Testis (tissue), 3 donors: Measurements from ENCODE around the gene EHHADH. TPM values are rescaled to one million over a fixed set of nuclear protein-coding genes. Genes with fewer than 3 reads are reported as not detected.

Experiments used
- DNase-seq: peaks from one replicate; pipeline ENCODE4 v3.0.0-alpha.2; 2019
- H3K27ac ChIP-seq, 2 donors: fragments of 200-600 bp; sonication (generic); one replicate each; pipeline ENCODE4 v1.5.1; 2019
- H3K27me3 ChIP-seq: fragments of 200-600 bp; sonication (generic); one replicate; pipeline ENCODE4 v1.5.1; 2019
- H3K36me3 ChIP-seq: fragments of 200-600 bp; sonication (generic); one replicate; pipeline ENCODE4 v1.5.1; 2017; ENCODE audit warnings: low read depth; ENCODE audit errors: missing control alignments
- H3K4me1 ChIP-seq: fragments of 200-600 bp; sonication (generic); one replicate; pipeline ENCODE4 v1.5.1; 2019
- H3K4me3 ChIP-seq, 2 donors: fragments of 200-600 bp; sonication (generic); one replicate each; pipeline ENCODE4 v1.5.1; 2017 to 2019
- H3K9me3 ChIP-seq: fragments of 200-600 bp; sonication (generic); one replicate; pipeline ENCODE4 v1.5.1; 2017
- CTCF ChIP-seq, 3 experiments: fragments of 450-650 bp in 2 of 3; fragments of 200-600 bp in 1 of 3; sonication (generic) in 1 of 3; IDR thresholded peaks; one replicate each; pipeline ENCODE4 v1.5.1; 2016 to 2019; ENCODE audit warnings: antibody characterized with exemption in 3 of 3, mild to moderate bottlenecking in 2 of 3, moderate library complexity in 1 of 3
- POLR2A ChIP-seq: fragments of 450-650 bp; IDR thresholded peaks from one replicate; pipeline ENCODE4 v1.6.1; 2017; ENCODE audit warnings: antibody characterized with exemption, mild to moderate bottlenecking, moderate library complexity
- WGBS, 2 donors: methylation state at CpG; one replicate each; pipeline ENCODE4 v1.1.5; 2018; 5-methylcytosine and 5-hydroxymethylcytosine counted together
- intact Hi-C: fragments of 100-400 bp; cut with DNase I; formaldehyde crosslinking; loops from one replicate; pipeline ENCODE4 v1.15.1; 2023; ENCODE audit warnings: low total_unique reads
- polyA plus RNA-seq: library from polyadenylated mRNA; stranded (reverse); fragments of 350-450 nt; fragmentation: Illumina TruSeq; extraction: RNeasy Lipid Tissue Mini Kit (QIAGEN cat#74804); gene quantifications from one replicate; pipeline ENCODE4 v1.2.3, GENCODE V29; 2014; ENCODE audit warnings: low read depth, low replicate concordance; ENCODE audit not compliant: insufficient read depth
- total RNA-seq, 2 donors: library from RNA; depleted of rRNA; stranded (reverse); fragments of >200 nt; gene quantifications; one replicate each; pipeline ENCODE4 v1.2.3, GENCODE V29; 2016

The EHHADH gene
- total and polyA plus RNA-seq, 3 donors from 2014 or later = 5.2 to 7.5 (median 6.1) TPM

- Histone ChIP-seq H3K27ac (no peak overlapping the region), H3K4me3 (no peak overlapping the region), H3K4me1 (no peaks in the 10 kb centered on the region), H3K36me3 (no peaks in the 10 kb centered on the region), H3K9me3 (no peaks in the 10 kb centered on the region), H3K27me3 (no peaks in the 10 kb centered on the region)
- TF ChIP-seq CTCF (IDR thresholded peaks at IDR 0.05) = no peak
- TF ChIP-seq POLR2A = no peak
- intact Hi-C loops = no loop called here
- DNase-seq = no peak
These were observed 28.3 kb downstream of the EHHADH start for GRCh38 chr3:185225523-185225922.

GRCh38 chr3:185225080-185225479 lies 28.8 kb downstream of the EHHADH start:
- Histone ChIP-seq H3K9me3 (no peaks in the 10 kb centered on the region), H3K4me3 (no peak overlapping the region), H3K27ac (no peak overlapping the region), H3K4me1 (no peaks in the 10 kb centered on the region), H3K27me3 (no peaks in the 10 kb centered on the region), H3K36me3 (no peaks in the 10 kb centered on the region)
- WGBS, 2 donors = 91 to 92% methylated on average over 1 of the region's 1 CpG
- DNase-seq = no peak
- intact Hi-C loops = no loop called here
- TF ChIP-seq POLR2A (no peak), CTCF (IDR thresholded peaks at IDR 0.05) (no peak)

GRCh38 chr3:185221203-185221602 lies 32.6 kb downstream of the EHHADH start:
- no peak for TF ChIP-seq POLR2A
- no peak for TF ChIP-seq CTCF (IDR thresholded peaks at IDR 0.05)
- no peak for DNase-seq
- Histone ChIP-seq H3K9me3 (no peaks in the 10 kb centered on the region), H3K27me3 (no peaks in the 10 kb centered on the region), H3K4me3 (no peak overlapping the region), H3K27ac (no peak overlapping the region), H3K36me3 (no peaks in the 10 kb centered on the region), H3K4me1 (peaks cover 6% of the 10 kb centered on the region)
- intact Hi-C loops = no loop called here

- Histone ChIP-seq H3K36me3 (no peaks in the 10 kb centered on the region), H3K4me1 (peaks cover 6% of the 10 kb centered on the region), H3K27me3 (no peaks in the 10 kb centered on the region), H3K27ac (peak overlapping the region; percentile 36 to 75), H3K4me3 (no peak overlapping the region), H3K9me3 (no peaks in the 10 kb centered on the region)
- intact Hi-C loops = no loop called here
- TF ChIP-seq POLR2A = no peak
- TF ChIP-seq CTCF (IDR thresholded peaks at IDR 0.05) = no peak
- WGBS, 2 donors = 4 to 11% methylated on average over 3 of the region's 3 CpGs
- peak; percentile 48 for DNase-seq
These were observed 37.3 kb downstream of the EHHADH start for GRCh38 chr3:185216607-185216958.

- DNase-seq = no peak
- Histone ChIP-seq H3K27me3 (no peaks in the 10 kb centered on the region), H3K4me3 (no peak overlapping the region), H3K36me3 (no peaks in the 10 kb centered on the region), H3K27ac (peak overlapping the region; percentile 36 to 75), H3K4me1 (peaks cover 6% of the 10 kb centered on the region), H3K9me3 (no peaks in the 10 kb centered on the region)
- intact Hi-C loops = no loop called here
- whole genome bisulfite sequencing, 2 donors = 10 to 20% methylated on average over 6 of the region's 6 CpGs
- TF ChIP-seq CTCF (IDR thresholded peaks at IDR 0.05) (peak; percentile 41 to 58 (median 47)), POLR2A (no peak)
These were observed 37.8 kb downstream of the EHHADH start for GRCh38 chr3:185215873-185216606.
